GM20431 (cell line): ENCODE results near the gene GRM5.

ENCODE experiments used
- in situ Hi-C: fragments of 300-500 bp; cut with MseI, MboI; formaldehyde crosslinking; loops from one replicate; pipeline ENCODE4 v1.15.0; 2020; ENCODE audit warnings: low sequenced_read_pairs; ENCODE audit not compliant: unreplicated experiment

GRM5 gene

DNA sequence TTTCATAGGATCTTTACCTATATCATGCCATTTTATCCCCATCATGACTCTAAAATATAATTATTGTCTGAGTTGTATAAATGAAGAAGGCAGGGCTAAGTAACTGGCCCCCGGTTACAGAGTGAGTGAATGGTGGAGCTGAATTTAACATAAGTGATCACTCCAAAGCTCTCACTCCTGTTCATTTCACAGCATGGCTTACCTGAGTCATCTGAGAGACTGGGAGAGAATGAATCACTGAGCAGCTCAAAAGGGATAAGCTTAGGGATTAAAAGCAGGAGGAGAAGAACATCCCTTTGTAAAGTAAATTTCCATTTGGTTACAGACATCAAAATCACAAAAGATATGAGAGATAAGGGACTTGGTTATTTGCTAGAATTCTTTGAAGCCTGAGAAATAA lies 434.3 kb downstream of the GRM5 start:
- in situ Hi-C loops: no loop called here

- in situ Hi-C loops: no loop called here
These were observed 436.3 kb downstream of the GRM5 start for GRCh38 chr11:88629496-88629895.

GRCh38 chr11:88626216-88626615 lies 439.6 kb downstream of the GRM5 start:
- in situ Hi-C loops: no loop called here

- in situ Hi-C loops: no loop called here
These were observed 442.3 kb downstream of the GRM5 start for GRCh38 chr11:88623531-88623930.

DNA sequence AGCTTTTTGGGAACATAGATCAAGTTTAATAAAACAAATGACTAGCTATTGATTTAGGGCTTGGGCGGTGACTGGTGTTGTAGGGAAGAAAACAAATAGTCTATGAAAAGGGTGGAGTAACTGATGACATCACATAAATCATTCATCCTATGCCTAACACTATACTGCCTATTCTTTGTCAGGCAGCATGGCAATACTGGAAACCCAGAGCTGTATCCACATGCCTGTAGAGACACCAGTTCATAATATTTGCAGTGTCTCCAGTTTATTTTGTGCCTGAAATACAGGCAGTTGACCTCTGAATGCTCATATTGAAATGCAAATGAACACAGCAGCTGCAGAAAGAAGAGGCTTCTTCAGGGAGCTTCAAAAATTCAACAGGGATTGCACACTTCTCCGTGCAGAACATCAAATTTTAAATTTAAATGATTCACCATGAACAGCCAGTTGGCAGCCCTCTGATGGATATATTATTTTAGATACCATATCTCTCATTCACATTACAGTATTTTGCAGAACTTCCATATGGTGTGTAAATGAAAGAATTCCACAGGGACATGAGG lies 445.1 kb downstream of the GRM5 start:
- in situ Hi-C loops: no loop called here

- in situ Hi-C loops: no loop called here
These were observed 446.0 kb downstream of the GRM5 start for GRCh38 chr11:88619656-88620385.

GRCh38 chr11:88619071-88619425 lies 446.7 kb downstream of the GRM5 start:
- in situ Hi-C loops: no loop called here

GRCh38 chr11:88618327-88619070 lies 447.3 kb downstream of the GRM5 start:
- in situ Hi-C loops: no loop called here

DNA sequence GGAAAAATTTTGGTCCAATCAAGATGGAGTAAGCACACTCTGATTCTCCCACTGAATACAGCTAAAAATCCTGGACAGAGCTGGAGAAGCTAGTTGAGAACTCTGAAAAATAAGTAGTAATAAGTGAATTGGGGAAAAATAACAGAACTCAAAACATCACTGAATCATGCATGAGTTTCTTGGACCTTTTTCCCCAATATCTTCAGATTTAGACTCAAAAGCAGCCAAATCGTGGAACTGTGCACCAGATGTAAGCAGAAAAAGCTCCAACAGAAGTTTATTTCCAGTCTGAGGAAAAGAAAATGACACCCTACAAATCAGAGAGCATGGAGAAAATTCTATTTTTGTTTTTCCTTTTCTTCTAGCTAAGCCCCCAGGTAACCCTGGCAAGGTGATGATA lies 448.6 kb downstream of the GRM5 start:
- in situ Hi-C loops: no loop called here

DNA sequence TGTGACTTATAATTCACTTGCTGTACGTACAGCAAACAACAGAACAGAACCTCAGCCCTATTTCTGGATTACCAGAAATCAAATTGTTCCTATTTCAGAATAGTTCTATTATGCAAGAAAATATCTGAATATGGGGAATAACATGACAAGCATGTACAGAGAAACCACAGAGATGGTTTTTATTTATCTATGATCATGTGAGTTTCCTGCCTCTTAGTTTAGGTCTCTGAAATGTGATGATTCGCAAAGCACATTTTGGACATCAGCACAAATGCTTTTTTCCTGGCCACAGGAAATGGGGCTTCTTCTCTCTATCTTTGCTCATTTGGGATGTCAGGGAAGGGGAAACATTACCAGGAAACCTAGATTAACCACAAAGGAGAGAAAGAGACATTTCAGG lies 461.5 kb downstream of the GRM5 start:
- in situ Hi-C loops: no loop called here

DNA sequence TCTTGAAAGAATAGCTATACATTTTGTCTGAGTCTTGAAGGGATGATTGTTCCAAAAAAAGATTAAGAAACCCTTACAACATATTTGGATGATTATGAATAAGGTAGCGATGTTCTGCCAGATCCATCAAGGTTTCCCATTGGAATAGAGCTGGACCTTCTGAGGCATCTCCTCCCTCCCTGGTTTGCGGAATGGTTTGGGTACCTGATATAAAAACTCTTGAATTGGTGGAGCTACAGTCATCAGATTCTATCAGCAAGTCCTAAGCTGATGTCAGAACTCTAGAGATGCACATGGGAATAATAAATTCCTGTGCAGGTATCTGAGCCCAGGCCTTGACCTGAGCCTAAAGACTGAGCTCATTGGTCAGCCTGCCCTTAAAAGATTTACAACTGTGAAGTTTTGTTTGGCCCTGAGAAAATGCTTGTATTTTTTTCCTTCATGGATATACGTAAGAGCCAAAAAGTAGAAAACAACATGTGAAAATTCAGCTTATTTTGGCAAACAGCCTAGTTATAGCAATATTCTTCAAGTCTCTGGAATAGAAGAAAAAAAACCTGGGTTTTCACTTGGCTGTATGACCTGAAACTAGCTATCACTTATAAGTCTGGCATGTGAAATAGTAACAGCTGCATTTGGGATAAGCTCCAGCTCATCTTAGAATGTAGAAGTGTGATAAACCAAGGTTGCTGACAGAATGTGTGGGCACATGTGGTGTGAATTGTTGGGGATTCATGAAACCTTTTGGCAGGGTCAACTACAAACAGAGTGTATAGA lies 462.5 kb downstream of the GRM5 start:
- in situ Hi-C loops: no loop called here

DNA sequence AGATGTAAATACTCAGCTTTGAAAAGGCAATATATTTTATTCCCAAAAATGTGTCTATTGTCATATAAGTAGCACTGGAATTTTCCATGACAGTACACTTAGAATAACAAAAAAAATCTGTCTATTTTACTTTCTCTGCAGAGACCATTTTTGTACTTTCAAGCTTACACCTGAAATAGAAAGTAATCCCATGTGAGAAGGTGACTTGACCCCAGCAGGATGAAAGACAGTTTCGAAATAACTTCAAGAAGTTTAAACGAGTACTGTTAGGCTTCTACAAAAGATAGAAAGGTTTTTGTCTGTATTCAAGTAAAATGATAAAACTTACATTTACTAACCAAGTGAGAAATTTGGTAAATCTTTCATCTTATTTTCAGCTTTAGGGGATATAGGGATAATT lies 468.4 kb downstream of the GRM5 start:
- in situ Hi-C loops: no loop called here

DNA sequence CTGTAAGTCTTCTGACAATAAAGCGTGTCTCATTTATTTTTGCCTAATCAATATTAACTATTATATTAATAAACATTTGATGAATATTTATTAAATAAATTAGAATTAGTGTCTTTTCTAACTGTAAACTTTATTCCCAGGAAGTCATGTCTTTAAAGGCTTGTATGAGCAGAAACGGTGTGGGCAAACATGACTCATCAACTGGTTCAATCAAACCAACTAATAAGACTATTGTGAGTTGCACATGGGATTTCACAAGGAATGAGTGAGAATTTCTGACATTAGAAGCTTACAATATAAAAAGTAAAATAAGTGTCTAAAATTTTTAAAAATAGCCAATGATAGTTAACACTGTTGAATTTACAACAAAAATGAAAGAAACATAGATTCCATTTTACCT lies 469.0 kb downstream of the GRM5 start:
- in situ Hi-C loops: no loop called here

GRCh38 chr11:88594274-88594950 lies 471.4 kb downstream of the GRM5 start:
- in situ Hi-C loops: no loop called here

GRCh38 chr11:88590361-88590760 lies 475.4 kb downstream of the GRM5 start:
- in situ Hi-C loops: no loop called here

- in situ Hi-C loops: no loop called here
These were observed 482.5 kb downstream of the GRM5 start for GRCh38 chr11:88583251-88583650.

DNA sequence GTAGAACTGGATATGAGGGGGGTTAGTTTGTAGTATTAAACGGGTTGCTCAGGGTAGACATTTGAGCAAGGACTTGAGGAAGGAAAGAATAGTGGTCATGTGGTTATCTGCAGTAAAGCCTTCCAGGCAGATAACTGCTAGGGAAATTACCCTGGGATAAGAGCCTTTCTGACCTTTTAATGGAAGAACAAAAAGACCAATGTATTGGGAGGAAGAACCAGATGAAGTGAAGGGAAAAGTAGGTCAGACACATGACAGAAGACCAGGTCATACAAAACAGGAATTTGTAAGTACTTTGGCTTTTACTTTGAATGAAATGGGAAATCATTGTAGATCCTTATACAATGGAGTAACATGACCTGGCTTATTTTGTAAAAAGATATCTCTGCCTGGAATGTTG lies 486.3 kb downstream of the GRM5 start:
- in situ Hi-C loops: no loop called here

GRCh38 chr11:88576741-88577140 lies 489.0 kb downstream of the GRM5 start:
- in situ Hi-C loops: no loop called here

DNA sequence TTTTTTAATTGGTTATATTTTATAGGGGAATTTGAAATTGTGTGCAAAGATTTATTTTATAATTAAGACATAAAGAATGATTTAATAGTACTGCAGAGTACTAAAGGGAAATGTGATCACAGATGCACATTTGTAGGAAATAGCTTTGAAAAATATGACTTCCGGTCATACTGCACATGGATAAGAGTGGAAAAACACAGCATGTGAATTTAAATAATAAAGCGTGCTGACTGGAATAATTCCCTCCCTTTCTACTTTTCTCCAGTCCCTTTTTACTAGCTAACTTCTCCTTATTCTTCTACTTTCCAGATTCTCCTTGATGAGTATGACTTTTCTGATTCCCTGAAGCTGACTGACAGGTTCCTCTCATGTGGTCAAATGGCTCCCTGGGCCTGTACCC lies 489.9 kb downstream of the GRM5 start:
- in situ Hi-C loops: no loop called here

DNA sequence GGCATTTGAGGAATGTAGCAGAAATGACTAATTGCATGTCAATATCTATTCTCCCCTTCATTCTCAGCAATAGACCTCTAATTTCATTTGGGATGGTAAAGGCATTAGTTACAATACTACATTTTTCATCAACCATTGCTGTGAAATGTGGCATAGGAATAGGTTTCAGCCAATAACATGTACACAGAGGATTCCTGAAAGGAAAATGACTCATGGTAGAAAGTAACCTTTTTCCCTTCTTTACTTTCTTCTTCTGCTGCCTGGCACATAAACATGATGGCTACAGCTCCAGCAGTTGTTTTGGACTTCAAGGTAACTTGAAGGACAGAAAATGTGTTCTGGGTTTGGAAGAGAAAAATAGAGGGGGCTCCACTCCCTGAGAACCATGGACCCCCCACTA lies 496.4 kb downstream of the GRM5 start:
- in situ Hi-C loops: no loop called here
